ENCODE data around the gene RBMS1.

DNA sequence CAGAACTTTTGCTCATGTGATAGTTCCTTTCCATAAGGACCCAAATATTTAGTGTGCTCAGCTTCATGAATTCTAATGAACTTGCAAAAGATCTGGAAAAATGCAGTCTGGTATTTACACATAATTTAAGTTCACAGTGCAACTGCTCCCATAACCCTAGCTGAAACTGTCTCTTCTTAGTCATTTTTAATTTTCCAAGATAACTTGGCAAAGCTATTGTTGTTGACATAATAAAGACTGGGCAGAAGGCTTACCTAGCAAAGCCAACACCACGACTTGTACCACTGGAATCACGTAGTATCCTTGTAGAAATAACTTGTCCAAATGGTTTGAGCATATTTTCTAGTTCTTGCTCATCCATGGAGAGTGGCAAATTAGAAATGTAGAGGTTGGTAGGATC lies 190.5 kb downstream of the RBMS1 start:
- TF ChIP-seq, protein P1, sequence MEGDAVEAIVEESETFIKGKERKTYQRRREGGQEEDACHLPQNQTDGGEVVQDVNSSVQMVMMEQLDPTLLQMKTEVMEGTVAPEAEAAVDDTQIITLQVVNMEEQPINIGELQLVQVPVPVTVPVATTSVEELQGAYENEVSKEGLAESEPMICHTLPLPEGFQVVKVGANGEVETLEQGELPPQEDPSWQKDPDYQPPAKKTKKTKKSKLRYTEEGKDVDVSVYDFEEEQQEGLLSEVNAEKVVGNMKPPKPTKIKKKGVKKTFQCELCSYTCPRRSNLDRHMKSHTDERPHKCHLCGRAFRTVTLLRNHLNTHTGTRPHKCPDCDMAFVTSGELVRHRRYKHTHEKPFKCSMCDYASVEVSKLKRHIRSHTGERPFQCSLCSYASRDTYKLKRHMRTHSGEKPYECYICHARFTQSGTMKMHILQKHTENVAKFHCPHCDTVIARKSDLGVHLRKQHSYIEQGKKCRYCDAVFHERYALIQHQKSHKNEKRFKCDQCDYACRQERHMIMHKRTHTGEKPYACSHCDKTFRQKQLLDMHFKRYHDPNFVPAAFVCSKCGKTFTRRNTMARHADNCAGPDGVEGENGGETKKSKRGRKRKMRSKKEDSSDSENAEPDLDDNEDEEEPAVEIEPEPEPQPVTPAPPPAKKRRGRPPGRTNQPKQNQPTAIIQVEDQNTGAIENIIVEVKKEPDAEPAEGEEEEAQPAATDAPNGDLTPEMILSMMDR (conservative IDR thresholded peaks at IDR 0.05; ENCODE audit: low read length): no peak
- TF ChIP-seq EZH2phosphoT487 (IDR thresholded peaks at IDR 0.05; ENCODE audit: borderline replicate concordance): no peak
